ENCODE results near the gene CPNE2.

DNA sequence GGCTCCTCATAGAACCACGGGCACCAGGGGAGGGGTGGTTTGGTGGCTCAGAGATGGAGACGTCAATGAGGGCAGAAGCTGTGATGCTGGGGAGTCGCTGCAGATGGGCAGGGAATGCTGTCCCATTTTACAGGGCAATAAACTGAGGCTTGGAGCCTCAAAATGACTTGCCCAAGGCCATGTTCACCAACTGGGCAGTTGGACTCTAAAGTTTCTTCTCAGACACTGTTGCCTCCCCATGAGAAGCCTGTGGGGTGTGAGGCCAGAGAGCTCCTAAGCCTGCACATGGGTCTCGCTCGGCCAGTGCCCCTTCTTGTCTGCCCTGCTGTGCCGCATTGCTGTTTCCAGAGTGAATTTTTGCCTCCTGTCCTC is 38.6 kb downstream of the CPNE2 start:
- TF ChIP-seq, protein P1, sequence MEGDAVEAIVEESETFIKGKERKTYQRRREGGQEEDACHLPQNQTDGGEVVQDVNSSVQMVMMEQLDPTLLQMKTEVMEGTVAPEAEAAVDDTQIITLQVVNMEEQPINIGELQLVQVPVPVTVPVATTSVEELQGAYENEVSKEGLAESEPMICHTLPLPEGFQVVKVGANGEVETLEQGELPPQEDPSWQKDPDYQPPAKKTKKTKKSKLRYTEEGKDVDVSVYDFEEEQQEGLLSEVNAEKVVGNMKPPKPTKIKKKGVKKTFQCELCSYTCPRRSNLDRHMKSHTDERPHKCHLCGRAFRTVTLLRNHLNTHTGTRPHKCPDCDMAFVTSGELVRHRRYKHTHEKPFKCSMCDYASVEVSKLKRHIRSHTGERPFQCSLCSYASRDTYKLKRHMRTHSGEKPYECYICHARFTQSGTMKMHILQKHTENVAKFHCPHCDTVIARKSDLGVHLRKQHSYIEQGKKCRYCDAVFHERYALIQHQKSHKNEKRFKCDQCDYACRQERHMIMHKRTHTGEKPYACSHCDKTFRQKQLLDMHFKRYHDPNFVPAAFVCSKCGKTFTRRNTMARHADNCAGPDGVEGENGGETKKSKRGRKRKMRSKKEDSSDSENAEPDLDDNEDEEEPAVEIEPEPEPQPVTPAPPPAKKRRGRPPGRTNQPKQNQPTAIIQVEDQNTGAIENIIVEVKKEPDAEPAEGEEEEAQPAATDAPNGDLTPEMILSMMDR (IDR thresholded peaks at IDR 0.05): no peak
- no peak for TF ChIP-seq POLR2A (IDR thresholded peaks at IDR 0.05)
